Measurements from ENCODE around the gene MAP2K3.
A peak's percentile ranks its signal among the peaks of the same experiment; 100 is the strongest.
"Not testable (repeated sequence)": the region's sequence is repeated elsewhere in the genome, so short reads cannot be mapped to it uniquely, and the experiment has no call there.

Gene MAP2K3

DNA sequence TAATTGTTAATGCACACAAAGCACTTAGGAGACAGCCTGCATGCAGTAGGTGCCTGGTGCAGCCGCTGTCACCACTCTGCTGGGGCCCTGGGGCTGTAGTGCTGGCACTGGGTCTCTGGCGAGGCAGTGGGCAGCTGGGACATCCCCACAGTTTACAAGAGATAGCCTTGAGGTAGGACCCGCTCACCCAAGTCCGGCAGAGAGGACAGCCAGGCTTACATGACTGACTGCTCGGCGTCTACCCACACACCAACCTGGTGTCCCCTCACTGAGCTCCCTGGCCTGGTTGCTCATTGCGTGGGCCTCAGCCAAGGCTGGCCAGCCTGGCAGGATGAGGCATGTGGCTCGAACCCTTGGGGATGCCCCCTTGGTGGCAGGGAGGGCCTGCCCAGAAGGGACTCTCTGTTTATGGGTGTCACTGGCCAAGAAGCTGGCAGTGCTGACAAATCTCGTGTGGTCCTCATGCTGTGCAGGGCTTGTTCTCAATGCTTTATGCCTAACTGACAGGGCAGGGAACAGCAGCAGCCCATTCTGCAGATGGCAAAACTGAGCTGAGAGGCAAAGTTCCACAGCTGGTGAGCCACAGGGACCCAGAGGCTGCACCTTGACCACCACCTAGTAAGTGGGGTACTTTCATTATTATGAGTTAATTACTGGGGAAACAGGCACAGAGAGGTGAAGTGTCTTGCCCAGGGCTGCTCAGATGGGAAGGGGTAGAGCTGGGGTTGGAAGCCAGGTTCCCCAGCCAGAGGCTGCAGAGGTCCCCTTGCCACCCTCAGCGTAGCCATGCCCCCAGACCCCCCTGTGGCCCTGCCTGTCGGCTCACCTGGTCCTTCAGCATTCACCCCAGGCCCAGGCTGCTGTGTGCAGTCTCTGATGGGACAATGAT lies 58.8 kb downstream of the MAP2K3 start:
- H3K4me3 ChIP-seq (ENCODE audit: low read depth, low read length); DNase-seq (ENCODE audit: low read depth): not testable (repeated sequence)

DNA sequence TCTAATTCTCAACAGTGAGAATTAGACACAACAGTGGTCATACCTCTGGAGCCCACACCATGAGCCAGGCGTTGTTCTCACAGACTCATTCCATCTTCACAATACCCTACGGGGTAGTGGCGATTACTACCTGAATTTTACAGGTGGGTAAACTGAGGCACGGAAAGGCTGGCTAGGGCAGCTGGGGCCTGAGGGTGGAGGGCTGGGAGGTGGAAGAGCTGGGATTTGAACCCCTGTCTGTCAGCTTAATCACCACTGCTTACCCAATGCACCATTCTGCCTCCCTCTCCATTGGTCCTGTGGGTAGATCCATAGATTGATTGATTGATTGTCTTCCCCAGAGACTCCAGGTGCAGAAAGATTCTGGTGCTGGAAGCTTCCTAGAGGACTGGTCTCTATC lies 60.3 kb downstream of the MAP2K3 start:
- DNase-seq (ENCODE audit: low read depth); H3K4me3 ChIP-seq (ENCODE audit: low read depth, low read length): not testable (repeated sequence)

DNA sequence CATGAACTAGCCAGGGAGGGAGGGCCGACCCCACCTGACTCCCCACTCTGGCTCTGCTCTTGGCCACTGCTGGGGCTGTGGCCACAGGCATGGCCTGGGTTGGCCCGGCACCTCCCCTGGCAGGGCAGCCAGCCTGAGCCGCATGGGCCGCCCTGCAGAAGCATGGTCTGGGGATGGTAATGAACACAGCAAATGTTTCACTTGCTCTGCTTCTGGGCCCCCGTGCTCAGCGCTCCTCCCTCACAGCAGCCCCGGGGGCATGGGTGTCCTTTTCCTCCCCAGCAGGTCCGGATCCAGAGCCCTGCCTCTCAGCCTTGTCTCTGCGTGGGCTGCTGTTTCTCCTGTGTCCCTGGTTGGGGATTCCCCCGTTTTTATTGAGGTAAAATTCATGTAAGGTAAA lies 60.7 kb downstream of the MAP2K3 start:
- DNase-seq (ENCODE audit: low read depth), result no peak
- H3K4me3 ChIP-seq (ENCODE audit: low read depth, low read length), result no peak overlapping the region

DNA sequence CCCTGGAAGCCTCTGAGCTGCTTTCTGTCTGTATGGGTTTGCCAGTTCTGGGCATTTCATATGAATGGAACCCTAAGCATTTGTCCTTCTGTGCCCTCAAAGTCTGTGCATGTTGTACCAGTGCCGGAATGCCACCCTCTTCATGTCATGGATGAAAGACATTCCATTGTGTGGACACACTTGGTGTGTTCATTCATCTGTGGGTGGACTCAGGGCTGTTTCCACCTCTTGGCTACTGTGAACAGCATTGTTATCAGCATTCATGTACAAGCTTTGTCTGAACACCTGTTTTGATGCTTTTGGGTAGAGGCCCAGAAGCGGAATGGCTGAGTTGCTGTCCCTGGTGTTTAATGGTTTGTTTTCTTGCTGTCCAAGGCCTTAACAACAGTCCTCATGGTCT lies 61.6 kb downstream of the MAP2K3 start:
- H3K4me3 ChIP-seq (ENCODE audit: low read depth, low read length); DNase-seq (ENCODE audit: low read depth): not testable (repeated sequence)

DNA sequence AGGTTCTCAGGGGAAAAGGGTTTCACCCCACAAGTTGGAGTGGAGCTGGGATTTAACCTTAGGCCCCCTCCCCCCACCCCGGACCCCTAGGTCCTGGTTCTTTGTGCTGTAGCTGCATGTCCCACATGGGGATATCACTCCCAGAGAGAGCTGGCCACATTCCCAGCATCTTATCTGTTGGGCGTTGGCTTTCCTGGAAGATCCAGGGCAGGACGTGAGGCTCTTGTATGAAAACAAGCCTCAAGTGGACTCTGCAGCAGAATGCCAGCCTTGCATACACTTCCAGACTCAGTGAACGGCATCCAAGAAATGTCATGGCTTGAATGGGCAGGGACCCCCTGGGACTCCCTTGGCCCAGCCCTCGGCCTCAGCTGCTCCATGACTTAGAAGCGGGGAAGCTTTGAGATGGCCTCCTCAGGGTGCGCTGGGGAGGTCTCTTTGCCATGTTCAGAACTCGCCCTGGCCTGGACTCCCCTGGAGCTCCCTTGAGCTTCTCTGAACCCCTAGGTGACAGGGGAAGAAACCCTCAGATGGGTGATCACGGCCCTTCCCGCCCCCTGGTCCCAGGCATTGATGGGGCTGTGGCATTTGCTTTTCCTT lies 62.2 kb downstream of the MAP2K3 start:
- DNase-seq (ENCODE audit: low read depth), result not testable (repeated sequence)

DNA sequence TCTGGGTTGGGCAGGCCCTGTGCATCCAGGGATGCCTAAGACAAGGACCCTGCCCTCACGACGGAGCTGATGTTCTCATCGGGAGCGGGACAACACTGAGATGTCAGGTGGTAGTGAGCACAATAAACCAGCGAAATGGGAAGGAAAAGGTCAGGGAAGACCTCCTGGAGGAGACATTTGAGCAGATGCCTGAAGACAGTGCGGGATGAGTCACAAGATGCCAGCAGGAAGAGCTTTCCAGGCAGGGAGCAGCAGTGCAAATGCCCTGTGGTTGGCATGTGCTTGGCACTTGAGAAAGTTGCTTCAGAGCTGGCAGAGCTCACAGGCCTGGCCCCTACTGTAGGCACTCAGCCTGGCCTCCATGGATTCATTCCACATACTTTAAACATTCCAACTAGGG lies 63.1 kb downstream of the MAP2K3 start:
- not testable (repeated sequence) for DNase-seq (ENCODE audit: low read depth); H3K4me3 ChIP-seq (ENCODE audit: low read depth, low read length)

More for the DNA sequence above, 62.2 kb downstream of the MAP2K3 start:
- not testable (repeated sequence) for H3K4me3 ChIP-seq (ENCODE audit: low read depth, low read length)

DNA sequence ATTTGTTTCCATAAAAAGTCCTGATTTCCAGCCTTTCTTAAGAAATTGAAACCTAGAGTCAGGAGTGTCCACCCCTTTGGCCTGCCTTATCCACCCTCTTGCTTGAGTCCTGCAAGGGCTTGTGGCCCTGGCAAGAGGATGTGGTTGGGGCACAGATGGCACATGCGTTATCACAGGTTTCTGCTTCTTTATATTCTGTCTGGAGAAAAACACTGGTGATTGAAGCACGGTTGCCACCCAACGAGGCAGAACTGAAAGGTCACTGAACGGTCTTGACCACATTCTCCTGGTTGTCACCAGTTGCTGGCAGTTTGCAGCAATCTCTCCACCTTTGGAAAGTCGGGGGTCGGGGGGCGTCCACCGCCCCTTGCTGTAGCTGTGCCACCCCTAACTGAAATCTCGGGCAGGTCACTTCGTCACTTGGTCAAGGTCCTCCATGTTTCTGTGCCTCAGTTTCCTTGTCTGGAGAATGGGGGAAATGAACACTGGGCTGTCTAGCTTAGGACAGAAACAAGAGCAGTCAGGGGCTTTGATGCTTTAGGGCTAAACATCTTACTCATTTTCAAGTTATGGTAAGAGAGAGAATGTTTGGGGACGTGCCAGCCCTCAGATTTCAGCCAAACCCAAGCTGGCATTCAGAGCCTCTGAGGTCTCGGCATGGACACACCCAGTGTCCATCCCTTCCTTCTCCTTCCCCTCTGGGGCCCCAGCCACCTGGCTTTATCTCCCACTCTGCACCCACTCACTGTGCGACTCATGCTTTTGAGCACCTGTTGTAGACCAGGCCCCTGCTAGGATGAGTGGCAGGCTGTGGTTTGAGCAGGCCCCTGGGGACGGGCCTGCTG lies 63.8 kb downstream of the MAP2K3 start:
- not testable (repeated sequence) for H3K4me3 ChIP-seq (ENCODE audit: low read depth, low read length)
- DNase-seq (ENCODE audit: low read depth), result peak; percentile 10

DNA sequence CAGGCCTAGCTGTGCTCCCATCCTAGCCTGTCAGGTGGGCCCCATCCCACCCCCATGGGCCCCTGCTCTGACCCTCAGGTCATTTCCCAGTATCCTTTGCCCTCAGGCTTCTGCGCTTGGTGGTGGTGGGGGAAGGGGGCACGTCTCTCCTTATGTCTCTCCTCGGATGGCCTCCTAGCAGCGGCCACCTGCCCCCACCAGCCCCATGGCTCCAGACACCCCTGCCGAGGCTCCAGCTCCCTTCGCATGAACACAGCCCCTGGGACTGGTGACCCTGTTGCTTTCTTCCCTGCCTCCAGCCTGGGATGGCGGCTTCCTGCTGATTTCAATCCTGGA lies 64.4 kb downstream of the MAP2K3 start:
- not testable (repeated sequence) for H3K4me3 ChIP-seq (ENCODE audit: low read depth, low read length); DNase-seq (ENCODE audit: low read depth)

DNA sequence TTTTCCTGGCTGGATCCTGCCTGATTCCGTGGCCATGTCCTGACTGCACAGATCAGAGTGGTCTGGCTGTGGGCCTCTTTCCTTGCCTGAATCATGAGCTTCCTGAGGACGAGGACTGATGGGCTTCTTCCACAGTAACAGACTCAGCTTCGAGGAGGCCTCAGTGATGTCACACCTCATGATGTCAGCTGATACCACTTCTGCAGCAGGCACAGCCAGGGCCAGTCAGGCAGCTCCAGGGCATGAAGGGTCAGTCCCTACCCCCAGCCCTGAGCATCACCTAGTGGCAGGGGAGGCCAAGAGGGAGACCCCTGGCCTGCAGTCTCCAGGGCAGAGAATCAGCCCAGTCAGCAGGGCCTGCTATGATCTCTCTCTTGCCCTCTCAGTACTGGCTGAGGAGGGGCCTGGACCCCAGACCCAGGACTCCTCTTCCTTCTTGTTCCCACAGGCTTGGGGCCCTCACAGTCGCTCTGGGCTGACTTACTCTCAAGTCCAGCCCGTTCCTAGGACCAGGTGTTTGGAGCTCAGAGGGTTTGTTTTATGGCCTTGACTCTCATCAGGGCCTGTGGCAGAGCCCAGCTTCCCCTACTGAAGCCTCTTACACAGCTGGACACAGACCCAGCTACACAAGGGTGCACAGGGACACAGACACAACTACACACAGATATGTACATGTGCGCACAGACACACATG lies 65.0 kb downstream of the MAP2K3 start:
- DNase-seq (ENCODE audit: low read depth); H3K4me3 ChIP-seq (ENCODE audit: low read depth, low read length): not testable (repeated sequence)

DNA sequence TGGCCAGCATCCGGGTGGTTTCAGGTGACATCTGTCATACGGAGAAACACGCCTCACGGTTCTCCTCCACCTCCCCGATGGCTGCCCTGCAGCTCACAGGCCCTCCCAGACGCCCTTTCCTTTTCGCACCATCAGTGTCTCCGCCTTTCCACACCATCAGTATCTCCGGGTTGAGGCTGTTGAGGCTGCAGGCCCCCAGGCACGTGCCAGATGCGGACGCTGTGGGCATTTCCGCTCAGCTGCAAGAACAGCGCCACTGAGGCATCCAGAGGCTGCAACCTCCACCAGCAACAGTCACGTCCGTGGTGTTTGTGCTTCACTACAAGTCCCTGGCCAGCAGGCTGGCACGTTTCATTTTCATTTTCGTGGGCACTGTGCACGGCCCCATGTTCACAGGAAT lies 66.0 kb downstream of the MAP2K3 start:
- not testable (repeated sequence) for H3K4me3 ChIP-seq (ENCODE audit: low read depth, low read length)

DNA sequence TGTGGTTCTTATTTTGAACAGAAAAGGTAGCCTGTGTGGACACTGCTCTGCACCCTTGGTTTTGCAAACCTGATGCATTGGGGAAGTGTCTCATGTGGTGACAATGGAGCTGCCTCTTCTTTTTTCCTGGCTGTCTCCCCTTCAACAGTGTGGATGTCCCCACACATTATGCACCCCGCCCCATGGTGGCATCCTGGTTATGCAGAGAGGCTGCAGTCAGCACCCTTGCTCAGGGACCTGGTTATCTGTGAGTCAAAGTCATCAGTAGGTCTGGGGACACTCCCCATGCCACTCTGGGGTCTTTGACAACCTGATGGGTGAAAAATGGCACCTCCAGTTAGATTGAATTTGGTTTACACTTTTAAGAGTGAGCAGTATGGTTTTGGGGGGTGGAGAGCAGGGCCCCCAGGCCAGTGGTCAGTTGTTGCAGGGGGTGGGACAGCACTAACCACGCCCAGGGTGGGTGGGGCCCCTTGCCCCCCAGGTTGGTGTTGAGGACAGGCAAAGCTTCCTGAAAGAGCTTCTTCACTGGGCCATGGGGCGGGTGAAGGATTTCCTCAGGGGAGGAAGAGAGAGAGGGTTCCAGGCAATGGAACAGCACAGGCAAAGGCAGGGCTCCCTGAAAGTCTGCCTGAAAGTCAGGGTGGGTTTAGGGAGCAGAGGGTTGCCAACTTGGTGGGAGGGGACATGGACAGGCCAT lies 67.0 kb downstream of the MAP2K3 start:
- DNase-seq (ENCODE audit: low read depth), result no peak
- H3K4me3 ChIP-seq (ENCODE audit: low read depth, low read length), result no peak overlapping the region

More for the DNA sequence above, 66.0 kb downstream of the MAP2K3 start:
- not testable (repeated sequence) for DNase-seq (ENCODE audit: low read depth)

DNA sequence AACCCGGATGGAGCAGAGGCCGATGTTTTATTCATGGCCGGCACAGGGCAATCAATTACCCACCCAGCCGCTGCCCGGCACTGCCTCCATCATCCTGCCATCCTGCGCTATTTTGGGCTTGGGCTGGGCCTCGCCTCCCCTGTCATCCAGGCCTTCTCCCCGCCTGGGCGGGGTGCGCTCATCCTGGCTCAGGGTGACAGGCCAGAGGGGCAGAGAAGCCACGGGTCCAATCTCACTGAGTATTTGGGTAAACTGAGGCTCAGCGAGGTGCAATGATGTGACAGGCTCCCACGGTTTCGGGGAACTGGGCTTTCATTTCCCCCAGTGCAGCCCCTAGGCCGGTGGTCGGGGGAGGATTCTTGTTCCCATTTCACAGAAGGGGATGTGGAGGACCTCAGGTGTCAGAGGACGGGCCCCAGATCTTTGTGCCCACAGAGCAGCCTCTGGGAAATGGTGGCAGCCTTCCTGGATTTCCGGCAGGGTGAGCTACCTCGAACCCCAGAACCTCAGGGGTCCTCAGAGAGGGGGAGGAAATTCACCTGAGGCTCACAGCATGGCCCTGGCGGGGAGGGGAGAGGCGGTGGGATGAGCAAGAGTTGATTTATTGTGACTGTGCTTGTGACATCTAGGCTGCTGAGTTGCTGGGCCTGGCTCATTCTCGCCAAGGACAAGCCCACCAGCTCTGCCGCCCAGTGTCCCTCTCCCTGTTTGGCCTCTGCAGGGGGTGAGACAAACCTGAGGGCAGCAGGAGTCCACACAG lies 67.9 kb downstream of the MAP2K3 start:
- no peak for DNase-seq (ENCODE audit: low read depth)
- H3K4me3 ChIP-seq (ENCODE audit: low read depth, low read length), result no peak overlapping the region

DNA sequence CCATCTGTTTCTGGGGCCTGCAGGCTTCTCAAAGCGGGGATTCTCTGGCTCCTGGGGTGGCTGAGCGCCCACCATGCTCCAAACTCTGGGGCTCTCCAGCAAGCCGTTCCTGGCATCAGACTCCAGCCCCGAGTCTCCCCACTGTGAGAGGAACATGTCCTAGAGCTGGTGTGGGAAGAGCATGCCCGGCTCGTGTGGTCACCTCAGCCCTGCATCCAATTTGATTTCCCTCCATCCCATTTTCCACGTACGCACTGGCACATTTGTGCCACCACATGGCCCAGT lies 68.4 kb downstream of the MAP2K3 start:
- DNase-seq (ENCODE audit: low read depth), result no peak
- no peak overlapping the region for H3K4me3 ChIP-seq (ENCODE audit: low read depth, low read length)

DNA sequence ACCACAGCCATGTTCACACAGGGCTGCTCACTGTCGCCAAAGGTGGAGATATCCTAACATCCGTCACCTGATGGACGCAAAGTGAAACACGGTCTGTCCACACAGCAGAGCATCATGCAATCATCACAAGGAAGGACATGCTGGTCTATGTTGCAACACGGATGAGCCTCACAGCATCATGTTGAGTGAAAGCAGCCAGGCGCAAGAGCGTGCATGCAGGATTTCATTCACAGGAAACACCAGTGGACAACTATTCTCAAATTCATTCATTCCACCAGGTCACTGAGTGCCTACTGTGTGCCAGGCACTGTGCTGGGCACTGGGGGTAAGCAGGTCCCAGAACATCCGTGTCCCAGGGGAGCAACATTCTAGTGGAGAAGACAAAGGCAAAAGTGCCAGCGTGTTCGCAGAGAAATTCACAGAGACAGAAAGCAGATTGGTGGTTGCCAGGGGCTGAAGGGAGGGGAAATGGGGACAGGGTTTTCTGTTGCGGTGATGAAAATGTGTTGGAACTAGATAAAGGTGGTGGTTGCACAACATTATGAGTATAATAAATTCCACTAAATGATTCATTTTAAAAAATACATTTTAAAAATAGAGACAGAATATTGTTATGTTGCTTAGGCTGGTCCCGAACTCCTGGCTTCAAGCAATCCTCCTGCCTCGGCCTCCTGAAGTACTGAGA lies 69.0 kb downstream of the MAP2K3 start:
- H3K4me3 ChIP-seq (ENCODE audit: low read depth, low read length), result no peak overlapping the region
- DNase-seq (ENCODE audit: low read depth), result no peak

DNA sequence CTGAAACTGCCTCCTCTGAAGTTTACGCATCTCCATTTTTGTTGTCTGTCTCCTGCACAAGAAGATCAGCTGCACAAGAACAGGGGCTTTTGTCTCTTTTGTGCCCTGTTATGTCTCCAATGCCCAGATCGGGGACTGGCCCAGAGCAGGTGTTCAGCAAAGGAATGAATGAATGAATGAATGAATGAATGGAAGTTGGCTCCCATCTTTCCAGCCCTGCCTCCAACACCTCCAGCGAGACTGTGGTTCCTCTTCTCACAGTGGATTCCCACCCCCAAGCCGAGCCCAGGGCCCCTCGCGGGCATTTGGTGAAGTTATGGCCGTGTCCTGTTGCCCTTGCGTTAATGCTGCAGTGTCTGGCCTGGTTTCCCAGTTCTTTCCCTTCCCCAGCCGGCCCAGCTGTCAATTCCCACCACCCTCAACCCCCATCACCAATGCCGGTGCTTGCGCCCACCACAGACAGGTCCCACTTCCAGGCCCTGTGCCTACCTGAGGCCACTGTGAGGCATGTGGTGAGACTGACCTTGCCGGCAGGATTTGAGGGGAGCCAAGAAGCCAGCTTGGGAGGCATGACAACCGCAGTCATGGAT lies 70.4 kb downstream of the MAP2K3 start:
- DNase-seq (ENCODE audit: low read depth), result no peak
- H3K4me3 ChIP-seq (ENCODE audit: low read depth, low read length), result no peak overlapping the region

DNA sequence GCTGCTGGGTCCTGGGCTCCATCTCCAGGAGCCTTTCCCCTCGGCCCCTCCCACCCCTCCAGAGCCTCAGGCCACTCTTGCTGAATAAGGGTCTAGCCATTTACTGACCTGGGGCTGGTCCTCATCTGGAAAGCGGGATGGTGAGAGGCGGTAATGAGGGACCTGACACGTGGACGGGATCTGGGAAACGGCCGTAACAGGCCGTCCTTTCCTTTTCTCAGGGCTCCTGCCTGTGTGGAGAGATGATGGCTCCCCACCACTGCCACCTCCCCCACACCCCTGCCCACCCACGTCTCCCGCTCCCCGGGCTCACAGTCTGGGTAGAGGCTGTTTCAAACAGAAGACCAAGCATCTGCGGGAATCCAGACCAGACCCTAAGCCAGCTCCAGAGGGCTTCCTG lies 71.1 kb downstream of the MAP2K3 start:
- no peak overlapping the region for H3K4me3 ChIP-seq (ENCODE audit: low read depth, low read length)
- DNase-seq (ENCODE audit: low read depth), result no peak

DNA sequence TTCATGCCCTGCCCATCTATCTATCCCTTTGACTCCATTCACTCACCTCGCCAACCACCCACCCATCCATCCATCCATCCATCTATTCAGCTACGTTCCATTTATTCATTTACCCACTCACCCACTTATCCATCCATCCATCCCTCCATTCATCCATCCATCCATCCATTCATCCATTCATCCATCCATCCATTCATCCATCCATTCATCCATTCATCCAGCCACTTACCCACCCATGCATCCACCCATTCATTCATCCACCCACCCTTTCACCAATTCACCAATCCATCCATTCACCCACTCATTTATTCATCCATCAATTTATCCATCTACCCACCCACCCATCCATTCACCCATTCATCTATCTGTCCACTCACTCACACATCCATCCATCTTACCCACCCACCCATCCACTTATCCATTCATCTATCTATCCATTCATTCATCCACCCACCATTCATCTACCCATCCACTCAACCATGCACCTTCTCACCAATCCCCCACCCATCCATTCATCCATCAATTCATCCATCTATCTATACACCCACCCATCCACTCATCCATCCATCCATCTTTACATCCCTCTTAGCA lies 72.1 kb downstream of the MAP2K3 start:
- H3K4me3 ChIP-seq (ENCODE audit: low read depth, low read length), result no peak overlapping the region
- DNase-seq (ENCODE audit: low read depth), result no peak

Data from skeletal muscle cell (primary cell).